H1 (cell line): Measurements from ENCODE around the gene CD96. TPM values are rescaled to one million over a fixed set of nuclear protein-coding genes. Genes with fewer than 3 reads are reported as not detected.

Experiments used
- CTCF ChIA-PET: fragments of 300-600 bp; sonication (Branson Sonifier 250); formaldehyde crosslinking; loops from one replicate; lab custom pipeline; 2021; ENCODE audit not compliant: partially characterized antibody; lab: Charles Lee
- POLR2A ChIA-PET: fragments of 300-600 bp; sonication (Branson Sonifier 250); formaldehyde crosslinking; loops from one replicate; lab custom pipeline; 2021; ENCODE audit warnings: inconsistent platforms; ENCODE audit not compliant: partially characterized antibody; lab: Charles Lee
- DNase-seq, 2 experiments: peaks; one replicate each; pipeline versions ENCODE4 v3.0.0 to v3.0.0-alpha.2; 2010 to 2022; ENCODE audit warnings: low spot score in 2 of 2, low read depth in 1 of 2, mixed read lengths in 1 of 2
- FAIRE-seq: peaks from 2 replicates; lab custom pipeline; 2011; peaks lifted over from hg19 to GRCh38; lab: Jason Lieb, UNC
- H2AFZ ChIP-seq: 2 replicates; pipeline ENCODE4 v1.8.1; 2012; ENCODE audit warnings: low read length, inconsistent platforms
- H2AK5ac ChIP-seq: 2 replicates; pipeline ENCODE4 v1.6.1; 2013; ENCODE audit warnings: low read depth, low read length
- H2BK120ac ChIP-seq: replicated peaks from 2 replicates; pipeline ENCODE3; 2013; ENCODE audit warnings: low read depth, low read length, inconsistent platforms
- H2BK12ac ChIP-seq: 2 replicates; pipeline ENCODE4 v1.6.1; 2013; ENCODE audit warnings: low read depth, low read length
- H2BK15ac ChIP-seq: 2 replicates; pipeline ENCODE4 v1.6.1; 2013; ENCODE audit warnings: low read length
- H2BK20ac ChIP-seq: 2 replicates; pipeline ENCODE4 v1.6.1; 2013; ENCODE audit warnings: low read length
- H2BK5ac ChIP-seq: 2 replicates; pipeline ENCODE4 v1.6.1; 2013; ENCODE audit warnings: low read depth, low read length
- H3K14ac ChIP-seq: 2 replicates; pipeline ENCODE4 v1.6.1; 2013; ENCODE audit warnings: inconsistent platforms; ENCODE audit not compliant: insufficient read length
- H3K18ac ChIP-seq: 2 replicates; pipeline ENCODE4 v1.6.1; 2013; ENCODE audit warnings: low read length; ENCODE audit errors: extremely low read depth
- H3K23ac ChIP-seq: 2 replicates; pipeline ENCODE4 v1.6.1; 2013; ENCODE audit warnings: inconsistent platforms; ENCODE audit not compliant: insufficient read length
- H3K23me2 ChIP-seq: 2 replicates; pipeline ENCODE4 v1.6.1; 2013; ENCODE audit warnings: low read depth, low read length
- H3K27ac ChIP-seq: 2 replicates; pipeline ENCODE4 v1.6.1; 2011; ENCODE audit warnings: low read depth, low read length, inconsistent platforms
- H3K27me3 ChIP-seq, 4 experiments: replicated peaks in 1 of 4; 1 replicate in 1 of 4; 2 replicates in 3 of 4; pipeline versions ENCODE4 v1.6.1 to v1.8.1; 2011 to 2013; ENCODE audit warnings: low read length in 3 of 4, mild to moderate bottlenecking in 3 of 4, inconsistent platforms in 2 of 4, mixed read lengths in 2 of 4, moderate library complexity in 1 of 4; ENCODE audit not compliant: control insufficient read depth in 3 of 4, insufficient read depth in 3 of 4; ENCODE audit errors: extremely low read depth in 1 of 4
- H3K36me3 ChIP-seq, 4 experiments: 2 replicates each; pipeline versions ENCODE4 v1.6.1 to v1.8.1; 2011 to 2013; ENCODE audit warnings: mild to moderate bottlenecking in 4 of 4, low read length in 3 of 4, moderate library complexity in 2 of 4, control low read depth in 1 of 4, inconsistent platforms in 1 of 4; ENCODE audit not compliant: insufficient read depth in 4 of 4, control insufficient read depth in 2 of 4
- H3K4ac ChIP-seq: replicated peaks from 2 replicates; pipeline ENCODE3; 2013; ENCODE audit warnings: low read length, low read depth, mixed read lengths, inconsistent platforms; ENCODE audit not compliant: insufficient read length
- H3K4me1 ChIP-seq, 4 experiments: replicated peaks in 1 of 4; 1 replicate in 1 of 4; 2 replicates in 3 of 4; pipeline versions ENCODE4 v1.6.1 to v1.8.1; 2011 to 2013; ENCODE audit warnings: low read length in 3 of 4, inconsistent platforms in 2 of 4, mixed read lengths in 1 of 4; ENCODE audit not compliant: insufficient read depth in 4 of 4, control insufficient read depth in 3 of 4
- H3K4me2 ChIP-seq, 2 experiments: 2 replicates each; pipeline versions ENCODE4 v1.6.1 to v1.8.1; 2011 to 2013; ENCODE audit warnings: low read depth in 2 of 2, low read length in 2 of 2, control low read depth in 1 of 2, inconsistent platforms in 1 of 2, mild to moderate bottlenecking in 1 of 2; ENCODE audit not compliant: insufficient read depth in 1 of 2
- H3K4me3 ChIP-seq, 4 experiments: fragments of 200-600, 300-600 bp in 1 of 4; sonication (generic), shearing (Covaris generic), sonication (Bioruptor Twin) in 1 of 4; 2 replicates each; pipeline versions ENCODE4 v1.5.1 to v1.8.1; 2011 to 2016; ENCODE audit warnings: low read length in 4 of 4, low read depth in 3 of 4, control low read depth in 2 of 4, inconsistent platforms in 2 of 4, mild to moderate bottlenecking in 2 of 4, mixed read lengths in 1 of 4, moderate library complexity in 1 of 4; ENCODE audit not compliant: insufficient read depth in 2 of 4; ENCODE audit errors: extremely low read depth in 1 of 4
- H3K56ac ChIP-seq: replicated peaks from 2 replicates; pipeline ENCODE3; 2013; ENCODE audit warnings: low read depth, mild to moderate bottlenecking, mixed read lengths, low read length, inconsistent platforms; ENCODE audit not compliant: insufficient read length
- H3K79me1 ChIP-seq: 2 replicates; pipeline ENCODE4 v1.6.1; 2013; ENCODE audit warnings: low read depth, low read length, control low read depth
- H3K79me2 ChIP-seq, 2 experiments: 2 replicates each; pipeline versions ENCODE4 v1.6.1 to v1.8.1; 2012 to 2013; ENCODE audit warnings: low read length in 2 of 2, mild to moderate bottlenecking in 2 of 2, inconsistent platforms in 1 of 2; ENCODE audit not compliant: insufficient read depth in 2 of 2, control insufficient read depth in 1 of 2
- H3K9ac ChIP-seq, 4 experiments: replicated peaks in 1 of 4; 1 replicate in 1 of 4; 2 replicates in 3 of 4; pipeline versions ENCODE4 v1.6.1 to v1.8.1; 2011 to 2013; ENCODE audit warnings: low read depth in 3 of 4, low read length in 3 of 4, control low read depth in 2 of 4, mild to moderate bottlenecking in 2 of 4, moderate library complexity in 2 of 4, inconsistent platforms in 1 of 4; ENCODE audit errors: extremely low read depth in 1 of 4
- H3K9me3 ChIP-seq, 2 experiments: 2 replicates each; pipeline versions ENCODE4 v1.6.1 to v1.8.1; 2012 to 2013; ENCODE audit warnings: mild to moderate bottlenecking in 2 of 2, moderate library complexity in 2 of 2, control low read depth in 1 of 2, inconsistent platforms in 1 of 2, low read depth in 1 of 2, low read length in 1 of 2, mixed read lengths in 1 of 2; ENCODE audit not compliant: insufficient read depth in 2 of 2
- H4K20me1 ChIP-seq, 2 experiments: replicated peaks in 1 of 2; 2 replicates each; pipeline versions ENCODE3 to v1.8.1; 2011 to 2013; ENCODE audit warnings: inconsistent platforms in 2 of 2, low read length in 2 of 2, mild to moderate bottlenecking in 1 of 2; ENCODE audit not compliant: insufficient read depth in 2 of 2, control insufficient read depth in 1 of 2
- H4K5ac ChIP-seq: 2 replicates; pipeline ENCODE4 v1.6.1; 2013; ENCODE audit warnings: low read length, low read depth, mixed read lengths, inconsistent platforms; ENCODE audit not compliant: insufficient read length
- H4K8ac ChIP-seq: 2 replicates; pipeline ENCODE4 v1.8.0; 2013; ENCODE audit warnings: mild to moderate bottlenecking, moderate library complexity, low read length, inconsistent platforms; ENCODE audit not compliant: insufficient read depth; ENCODE audit errors: extremely low read depth
- H4K91ac ChIP-seq: replicated peaks from 2 replicates; pipeline ENCODE3; 2013; ENCODE audit warnings: low read length, mixed read lengths, inconsistent platforms; ENCODE audit not compliant: insufficient read length
- ASH2L ChIP-seq: fragments of 200-600, 300-600 bp; sonication (generic); IDR thresholded peaks from one replicate; pipeline ENCODE4 v1.7.1; 2017; ENCODE audit warnings: low read length
- BCL11A ChIP-seq, 2 experiments: IDR thresholded peaks; one replicate each; pipeline ENCODE4 v1.6.1; 2011; ENCODE audit warnings: low read depth in 2 of 2, low read length in 2 of 2, mild to moderate bottlenecking in 2 of 2
- BRCA1 ChIP-seq: IDR thresholded peaks from 2 replicates; pipeline ENCODE4 v1.6.1; 2012; ENCODE audit warnings: low read depth, low read length, improper control_type of control experiment
- CHD1 ChIP-seq: IDR thresholded peaks from 2 replicates; pipeline ENCODE4 v1.6.1; 2012; ENCODE audit warnings: low read depth, low read length, improper control_type of control experiment
- CREB1 ChIP-seq: IDR thresholded peaks from 2 replicates; pipeline ENCODE4 v1.6.1; 2012; ENCODE audit warnings: inconsistent platforms
- CTBP2 ChIP-seq: IDR thresholded peaks from 2 replicates; pipeline ENCODE4 v1.7.0; 2011; ENCODE audit warnings: borderline replicate concordance, mild to moderate bottlenecking, moderate library complexity, mixed read lengths, low read length; ENCODE audit not compliant: insufficient read depth, insufficient read length
- EGR1 ChIP-seq: IDR thresholded peaks from 2 replicates; pipeline ENCODE4 v1.6.1; 2011; ENCODE audit warnings: low read depth, low read length, borderline replicate concordance
- GABPA ChIP-seq: IDR thresholded peaks from 2 replicates; pipeline ENCODE4 v1.6.1; 2011; ENCODE audit warnings: mild to moderate bottlenecking, low read length, moderate library complexity, borderline replicate concordance; ENCODE audit not compliant: insufficient read depth
- HDAC6 ChIP-seq: IDR thresholded peaks from one replicate; pipeline ENCODE4 v1.7.1; 2012; ENCODE audit warnings: low read depth, mild to moderate bottlenecking, inconsistent platforms, low read length, moderate library complexity
- JUND ChIP-seq: IDR thresholded peaks from 2 replicates; pipeline ENCODE4 v1.6.1; 2011; ENCODE audit warnings: mild to moderate bottlenecking, improper control_type of control experiment, low read length
- PHF8 ChIP-seq: fragments of 200-600 bp; sonication (generic); conservative IDR thresholded peaks from 2 replicates; pipeline ENCODE4 v1.7.1; 2012; ENCODE audit warnings: low read depth, mild to moderate bottlenecking, inconsistent platforms, low read length, moderate library complexity
- SP2 ChIP-seq: IDR thresholded peaks from 2 replicates; pipeline ENCODE4 v1.6.1; 2012; ENCODE audit warnings: mild to moderate bottlenecking, low read length, inconsistent platforms
- TCF12 ChIP-seq: IDR thresholded peaks from 2 replicates; pipeline ENCODE4 v1.6.1; 2011; ENCODE audit warnings: low read depth, mild to moderate bottlenecking, low read length
- polyA plus RNA-seq, 7 experiments: library from polyadenylated mRNA; depleted of rRNA in 3 of 7; stranded (reverse) in 5 of 7; unstranded in 2 of 7; fragments of >200 nt in 5 of 7; fragments of 200-250 nt in 2 of 7; gene quantifications; 1 replicate in 5 of 7; 2 replicates in 1 of 7; 4 replicates in 1 of 7; pipeline versions ENCODE4 v1.2.1 to v1.2.3, GENCODE V29; 2011 to 2013; ENCODE audit warnings: missing spikeins in 2 of 7, mixed read lengths in 2 of 7
- total RNA-seq: library from RNA; stranded (reverse); fragmentation: NEBNext Ultra II Directional; extraction: Animal tissue kit (Norgen Biotek cat#: 25700); gene quantifications from 2 replicates; pipeline ENCODE4 v1.2.1, GENCODE V29; 2021
- TF ChIP-seq, protein P1 (sequence below): IDR thresholded peaks from 2 replicates; pipeline ENCODE4 v1.6.1; 2012; ENCODE audit warnings: inconsistent platforms

Gene CD96
- total and polyA plus RNA-seq, 2 of the 8 experiments (the other 6 are each of a cell fraction or from before 2014, with no cell fraction given) = not detected

DNA sequence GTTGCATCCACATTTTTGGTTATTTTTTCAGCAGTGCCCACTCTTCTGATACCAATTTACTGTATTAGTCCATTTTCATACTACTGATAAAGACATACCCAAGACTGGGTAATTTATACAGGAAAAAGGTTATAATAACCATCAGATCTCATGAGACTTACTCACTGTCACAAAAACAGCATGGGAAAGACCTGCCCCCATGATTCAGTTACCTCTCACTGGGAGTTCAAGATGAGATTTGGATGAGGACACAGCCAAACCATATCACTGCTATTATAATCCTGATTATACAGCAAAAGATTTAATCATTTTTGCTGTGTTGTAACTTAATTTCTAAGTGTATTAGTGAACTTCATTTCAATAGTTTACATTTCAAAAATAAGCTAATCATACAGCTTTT is 46.5 kb downstream of the CD96 start:
- H3K4ac ChIP-seq = no peak overlapping the region
- no peak overlapping the region for H3K56ac ChIP-seq
- no peaks in the 10 kb centered on the region for H3K4me1 ChIP-seq
- H4K8ac ChIP-seq = no peak overlapping the region
- no peak for DNase-seq
- no peak overlapping the region for H3K14ac ChIP-seq
- no peaks in the 10 kb centered on the region for H3K27me3 ChIP-seq
- H3K4me3 ChIP-seq = no peak overlapping the region
- H3K79me2 ChIP-seq = no peaks in the 10 kb centered on the region
- no peak overlapping the region for H3K18ac ChIP-seq
- POLR2A ChIA-PET = no interaction called here
- H2AFZ ChIP-seq = no peak overlapping the region
- TF ChIP-seq CHD1 (no peak), BRCA1 (no peak), HDAC6 (no peak), GABPA (no peak), EGR1 (no peak), CTBP2 (no peak), ASH2L (no peak), JUND (no peak), SP2 (no peak), TCF12 (no peak), CREB1 (no peak), BCL11A (IDR thresholded peaks at IDR 0.05; ENCODE audit: low read depth in 2 of 2, low read length in 2 of 2) (no peak), PHF8 (no peak)
- TF ChIP-seq, protein P1, sequence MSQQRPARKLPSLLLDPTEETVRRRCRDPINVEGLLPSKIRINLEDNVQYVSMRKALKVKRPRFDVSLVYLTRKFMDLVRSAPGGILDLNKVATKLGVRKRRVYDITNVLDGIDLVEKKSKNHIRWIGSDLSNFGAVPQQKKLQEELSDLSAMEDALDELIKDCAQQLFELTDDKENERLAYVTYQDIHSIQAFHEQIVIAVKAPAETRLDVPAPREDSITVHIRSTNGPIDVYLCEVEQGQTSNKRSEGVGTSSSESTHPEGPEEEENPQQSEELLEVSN = no peak
- H2BK15ac ChIP-seq = no peak overlapping the region
- CTCF ChIA-PET = no interaction called here
- no peak overlapping the region for H4K91ac ChIP-seq
- no peaks in the 10 kb centered on the region for H3K23me2 ChIP-seq
- no peak overlapping the region for H2BK5ac ChIP-seq
- no peak overlapping the region for H2BK20ac ChIP-seq
- no peaks in the 10 kb centered on the region for H3K79me1 ChIP-seq
- no peak overlapping the region for H3K4me2 ChIP-seq
- no peak for FAIRE-seq
- no peak overlapping the region for H3K27ac ChIP-seq
- no peak overlapping the region for H3K9ac ChIP-seq
- H2AK5ac ChIP-seq = no peak overlapping the region
- no peak overlapping the region for H3K23ac ChIP-seq
- H3K36me3 ChIP-seq = no peaks in the 10 kb centered on the region
- H4K5ac ChIP-seq = no peak overlapping the region
- no peaks in the 10 kb centered on the region for H4K20me1 ChIP-seq
- H2BK12ac ChIP-seq = no peak overlapping the region
- peaks cover 2 to 4% of the 10 kb centered on the region in 2 experiments; a peak in 2 of 4 replicates for H3K9me3 ChIP-seq
- no peak overlapping the region for H2BK120ac ChIP-seq
